IMR-90 (cell line): ENCODE results near the gene CPSF7.

Source experiments
- BHLHE40 ChIP-seq: fragments of 150-350 bp; IDR thresholded peaks from 2 replicates; pipeline ENCODE4 v1.6.1; 2016; ENCODE audit warnings: mild to moderate bottlenecking, low read depth, low read length
- CEBPB ChIP-seq: IDR thresholded peaks from 2 replicates; pipeline ENCODE4 v1.6.1; 2012; ENCODE audit warnings: low read depth, low read length, improper control_type of control experiment
- CHD1 ChIP-seq: IDR thresholded peaks from 2 replicates; pipeline ENCODE4 v1.6.1; 2012; ENCODE audit warnings: low read depth, low read length, improper control_type of control experiment
- CTCF ChIP-seq: conservative IDR thresholded peaks from 2 replicates; pipeline ENCODE4 v1.5.1; 2012; ENCODE audit warnings: mild to moderate bottlenecking, low read depth, low read length, improper control_type of control experiment
- MXI1 ChIP-seq: IDR thresholded peaks from 2 replicates; pipeline ENCODE4 v1.6.1; 2012; ENCODE audit warnings: low read depth, mild to moderate bottlenecking, low read length, moderate library complexity, borderline replicate concordance
- POLR2A ChIP-seq: IDR thresholded peaks from 2 replicates; pipeline ENCODE4 v1.6.1; 2012; ENCODE audit warnings: mild to moderate bottlenecking, low read depth, low read length
- RAD21 ChIP-seq: IDR thresholded peaks from 2 replicates; pipeline ENCODE4 v1.6.1; 2012; ENCODE audit warnings: low read length, improper control_type of control experiment
- RFX5 ChIP-seq: IDR thresholded peaks from 2 replicates; pipeline ENCODE4 v1.8.0; 2012; ENCODE audit warnings: low read depth, mild to moderate bottlenecking, low read length, moderate library complexity
- SMC3 ChIP-seq: fragments of 150-350 bp; IDR thresholded peaks from 2 replicates; pipeline ENCODE4 v1.6.1; 2016; ENCODE audit warnings: low read depth, mild to moderate bottlenecking, antibody characterized with exemption, low read length, moderate library complexity

GRCh38 chr11:61446211-61446651, 16.5 kb upstream of the CPSF7 start:
- TF ChIP-seq POLR2A, result no peak
- TF ChIP-seq CTCF, result peak; percentile 97
- TF ChIP-seq RAD21, result peak; percentile 92
- TF ChIP-seq CHD1, result no peak
- peak; percentile 18; the same call in 1 of the 2 replicates for TF ChIP-seq MXI1
- no peak for TF ChIP-seq RFX5
- TF ChIP-seq BHLHE40, result no peak
- peak; percentile 69 for TF ChIP-seq CEBPB
- TF ChIP-seq SMC3, result peak; percentile 92
